Ovary (tissue), 9 donors: ENCODE measurements around the gene CCL1. TPM values are rescaled to one million over a fixed set of nuclear protein-coding genes. Genes with fewer than 3 reads are reported as not detected.

Source experiments
- DNase-seq, 5 donors: peaks; one replicate each; pipeline ENCODE4 v3.0.0-alpha.2; 2019 to 2020
- H3K27ac ChIP-seq, 2 donors: fragments of 200-600 bp; one replicate each; pipeline versions ENCODE4 v1.5.1 to v1.8.0; 2019 to 2022
- H3K27me3 ChIP-seq: fragments of 200-600 bp; one replicate; pipeline ENCODE4 v1.8.0; 2022
- H3K36me3 ChIP-seq: fragments of 200-600 bp; sonication (generic); one replicate; pipeline ENCODE4 v1.5.1; 2019
- H3K4me1 ChIP-seq: one replicate; pipeline ENCODE4 v1.8.1; 2013; ENCODE audit warnings: mild to moderate bottlenecking, moderate library complexity; ENCODE audit not compliant: insufficient read depth
- H3K4me3 ChIP-seq: fragments of 200-600 bp; sonication (generic); one replicate; pipeline ENCODE4 v1.5.1; 2017
- H3K9me3 ChIP-seq, 2 donors: fragments of 200-600 bp in 1 of 2; sonication (generic) in 1 of 2; one replicate each; pipeline versions ENCODE4 v1.5.1 to v1.8.1; 2013 to 2019; ENCODE audit warnings: mild to moderate bottlenecking in 1 of 2, moderate library complexity in 1 of 2
- CTCF ChIP-seq, 3 donors: fragments of 450-650 bp in 2 of 3; fragments of 200-600 bp in 1 of 3; IDR thresholded peaks; one replicate each; pipeline versions ENCODE4 v1.5.1 to v1.8.0; 2016 to 2022; ENCODE audit warnings: antibody characterized with exemption in 3 of 3, mild to moderate bottlenecking in 1 of 3
- EP300 ChIP-seq: sonication (generic); formaldehyde crosslinking; IDR thresholded peaks from one replicate; pipeline ENCODE4 v1.6.1; 2017; ENCODE audit warnings: antibody characterized with exemption
- POLR2A ChIP-seq: fragments of 450-650 bp; IDR thresholded peaks from one replicate; pipeline ENCODE4 v1.6.1; 2017; ENCODE audit warnings: antibody characterized with exemption, mild to moderate bottlenecking, moderate library complexity
- WGBS, 3 donors: extraction: QIAGEN DNeasy Blood & Tissue Kit in 1 of 3; methylation state at CpG; one replicate each; pipeline versions ENCODE4 v1.1.5 to v1.1.7; 2013 to 2017; 5-methylcytosine and 5-hydroxymethylcytosine counted together
- intact Hi-C, 4 donors: fragments of 100-400 bp; cut with DNase I; formaldehyde crosslinking; loops; one replicate each; pipeline versions ENCODE4 v1.11.0 to v1.15.1; 2022 to 2023
- polyA plus RNA-seq, 2 donors: library from polyadenylated mRNA; stranded (reverse); fragments of 200-250 nt in 1 of 2; fragments of 350-450 nt in 1 of 2; fragmentation: Illumina TruSeq in 1 of 2; extraction: RNeasy Lipid Tissue Mini Kit (QIAGEN cat#74804) in 1 of 2; gene quantifications; one replicate each; pipeline ENCODE4 v1.2.3, GENCODE V29; 2013 to 2014
- total RNA-seq, 7 donors: library from RNA; depleted of rRNA in 2 of 7; stranded (reverse); fragments of >200 nt in 2 of 7; fragmentation: NEBNext Ultra II Directional in 3 of 7; extraction: Animal tissue kit (Norgen Biotek cat#: 25700) in 3 of 7; gene quantifications; one replicate each; pipeline versions ENCODE4 v1.1.0 to v1.2.4, GENCODE V29; 2016 to 2023
- donor health status: DM: no; HTN: no; CAD: no; lungs with moderate emphysema.
- donor health status: DM: no; HTN: no; CAD: no.
- donor health status: Bipolar disorder and iron deficiency.
- donor health status: DM: yes; HTN: yes; CAD: no.
- donor health status: DM: no; HTN: no; CAD: no.
- donor health status: DM: yes; HTN: yes; CAD: no.

The CCL1 gene
- total and polyA plus RNA-seq, 9 donors: not detected

- H3K9me3 ChIP-seq: no peaks in the 10 kb centered on the region
- no peaks in the 10 kb centered on the region for H3K36me3 ChIP-seq
- H3K27me3 ChIP-seq: no peaks in the 10 kb centered on the region
- H3K4me3 ChIP-seq: no peak overlapping the region
- TF ChIP-seq CTCF (IDR thresholded peaks at IDR 0.05): no peak
- no peak for TF ChIP-seq EP300
- TF ChIP-seq POLR2A: no peak
- WGBS, 3 donors: 87 to 92% (median 88%) methylated on average over 11 of the region's 11 CpGs
- H3K4me1 ChIP-seq: no peaks in the 10 kb centered on the region
- no peak for DNase-seq
- no peak overlapping the region for H3K27ac ChIP-seq
- intact Hi-C loops: no loop called here
These were observed 12.5 kb upstream of the CCL1 start for GRCh38 chr17:34375426-34375997.

GRCh38 chr17:34374457-34374856 is 11.4 kb upstream of the CCL1 start:
- H3K4me1 ChIP-seq: no peaks in the 10 kb centered on the region
- H3K4me3 ChIP-seq: no peak overlapping the region
- no peak for TF ChIP-seq POLR2A
- TF ChIP-seq EP300: no peak
- no peak for TF ChIP-seq CTCF (IDR thresholded peaks at IDR 0.05)
- no peak for DNase-seq
- WGBS, 3 donors: 75 to 82% (median 82%) methylated on average over 5 of the region's 5 CpGs
- no peaks in the 10 kb centered on the region for H3K27me3 ChIP-seq
- H3K36me3 ChIP-seq: no peaks in the 10 kb centered on the region
- no peaks in the 10 kb centered on the region for H3K9me3 ChIP-seq
- intact Hi-C loops: no loop called here
- no peak overlapping the region for H3K27ac ChIP-seq

GRCh38 chr17:34371405-34372100 is 8.5 kb upstream of the CCL1 start:
- intact Hi-C loops: no loop called here
- no peaks in the 10 kb centered on the region for H3K9me3 ChIP-seq
- WGBS, 3 donors: 86 to 87% (median 87%) methylated on average over 3 of the region's 3 CpGs
- H3K36me3 ChIP-seq: no peaks in the 10 kb centered on the region
- no peak for DNase-seq
- H3K4me1 ChIP-seq: no peaks in the 10 kb centered on the region
- no peak overlapping the region for H3K4me3 ChIP-seq
- H3K27me3 ChIP-seq: no peaks in the 10 kb centered on the region
- H3K27ac ChIP-seq: no peak overlapping the region
- TF ChIP-seq POLR2A (no peak), CTCF (IDR thresholded peaks at IDR 0.05) (no peak), EP300 (no peak)

GRCh38 chr17:34370997-34371395 is 8.0 kb upstream of the CCL1 start:
- TF ChIP-seq POLR2A (no peak), CTCF (IDR thresholded peaks at IDR 0.05) (no peak), EP300 (no peak)
- WGBS, 3 donors: 60 to 70% (median 60%) methylated on average over 3 of the region's 3 CpGs
- Histone ChIP-seq H3K27me3 (no peaks in the 10 kb centered on the region), H3K4me1 (no peaks in the 10 kb centered on the region), H3K4me3 (no peak overlapping the region), H3K9me3 (no peaks in the 10 kb centered on the region), H3K36me3 (no peaks in the 10 kb centered on the region), H3K27ac (no peak overlapping the region)
- intact Hi-C loops: no loop called here
- no peak for DNase-seq
